PC-9 (cell line): ENCODE data around the gene CDON.

Source experiments
- EZH2 ChIP-seq: fragments of 200-600 bp; sonication (generic); IDR thresholded peaks from 2 replicates; pipeline ENCODE4 v1.8.0; 2017; ENCODE audit warnings: antibody characterized with exemption, low read depth
- TF ChIP-seq, protein P1 (sequence below): fragments of 200-600 bp; sonication (generic); conservative IDR thresholded peaks from 2 replicates; pipeline ENCODE4 v1.6.1; 2017; ENCODE audit warnings: mixed run types, antibody characterized with exemption, mild to moderate bottlenecking, moderate library complexity

DNA sequence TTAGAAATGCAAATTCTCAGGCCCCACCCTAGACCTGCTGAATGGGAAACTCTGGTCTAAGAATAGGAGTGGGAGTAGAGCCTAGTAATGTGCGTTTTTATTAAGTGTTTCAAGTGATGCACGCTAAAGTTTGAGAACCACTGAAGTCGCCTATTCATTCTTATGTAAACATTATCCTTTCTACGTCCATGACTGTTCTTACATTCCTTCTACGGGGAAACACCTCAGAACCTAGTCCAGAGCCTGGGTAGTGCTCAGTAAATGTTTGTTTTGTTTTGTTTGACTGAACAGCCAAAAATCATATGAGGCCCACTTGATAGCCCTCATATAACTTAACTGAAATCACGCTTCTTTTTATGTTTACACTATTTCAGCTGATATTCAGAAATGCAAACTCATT, 87.0 kb downstream of the CDON start:
- TF ChIP-seq, protein P1, sequence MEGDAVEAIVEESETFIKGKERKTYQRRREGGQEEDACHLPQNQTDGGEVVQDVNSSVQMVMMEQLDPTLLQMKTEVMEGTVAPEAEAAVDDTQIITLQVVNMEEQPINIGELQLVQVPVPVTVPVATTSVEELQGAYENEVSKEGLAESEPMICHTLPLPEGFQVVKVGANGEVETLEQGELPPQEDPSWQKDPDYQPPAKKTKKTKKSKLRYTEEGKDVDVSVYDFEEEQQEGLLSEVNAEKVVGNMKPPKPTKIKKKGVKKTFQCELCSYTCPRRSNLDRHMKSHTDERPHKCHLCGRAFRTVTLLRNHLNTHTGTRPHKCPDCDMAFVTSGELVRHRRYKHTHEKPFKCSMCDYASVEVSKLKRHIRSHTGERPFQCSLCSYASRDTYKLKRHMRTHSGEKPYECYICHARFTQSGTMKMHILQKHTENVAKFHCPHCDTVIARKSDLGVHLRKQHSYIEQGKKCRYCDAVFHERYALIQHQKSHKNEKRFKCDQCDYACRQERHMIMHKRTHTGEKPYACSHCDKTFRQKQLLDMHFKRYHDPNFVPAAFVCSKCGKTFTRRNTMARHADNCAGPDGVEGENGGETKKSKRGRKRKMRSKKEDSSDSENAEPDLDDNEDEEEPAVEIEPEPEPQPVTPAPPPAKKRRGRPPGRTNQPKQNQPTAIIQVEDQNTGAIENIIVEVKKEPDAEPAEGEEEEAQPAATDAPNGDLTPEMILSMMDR: no peak
- no peak for TF ChIP-seq EZH2
